Astrocyte of the spinal cord (primary cell): Measurements from ENCODE around the gene MLLT10.

Source experiments
- DNase-seq: peaks from one replicate; pipeline ENCODE4 v3.0.0; 2011; ENCODE audit warnings: low read depth, low spot score
- H3K4me3 ChIP-seq: 2 replicates; pipeline ENCODE4 v1.5.1; 2011; ENCODE audit warnings: low read depth, mild to moderate bottlenecking, low read length, moderate library complexity
- in situ Hi-C: cut with HindIII; loops from 2 replicates; pipeline ENCODE4 v1.10.0; 2017; ENCODE audit warnings: low sequenced_read_pairs
- TF ChIP-seq, protein P1 (sequence below): IDR thresholded peaks from 2 replicates; pipeline ENCODE4 v1.5.1; 2012; ENCODE audit warnings: low read depth, mild to moderate bottlenecking, low read length, inconsistent platforms

Gene MLLT10

DNA sequence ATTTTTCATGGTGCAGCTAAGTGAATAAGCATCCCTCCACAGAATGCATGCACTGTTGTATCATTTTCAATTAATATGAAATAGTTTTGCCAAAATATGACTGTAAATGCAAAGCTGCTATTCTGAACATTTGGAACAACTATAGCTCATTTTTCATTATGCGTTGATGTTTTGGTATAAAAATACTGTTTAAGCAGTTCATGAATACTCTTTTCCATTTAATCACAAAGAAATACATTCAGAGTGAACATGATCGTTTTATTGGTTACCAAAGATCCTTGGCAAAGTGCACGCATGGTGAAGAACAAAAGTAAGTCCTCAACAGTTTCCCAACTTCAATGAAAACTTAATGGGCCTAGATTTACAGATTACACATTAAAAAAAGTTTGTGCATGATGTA, 41.6 kb upstream of the MLLT10 start:
- no peak for DNase-seq
- no peak overlapping the region for H3K4me3 ChIP-seq
- TF ChIP-seq, protein P1, sequence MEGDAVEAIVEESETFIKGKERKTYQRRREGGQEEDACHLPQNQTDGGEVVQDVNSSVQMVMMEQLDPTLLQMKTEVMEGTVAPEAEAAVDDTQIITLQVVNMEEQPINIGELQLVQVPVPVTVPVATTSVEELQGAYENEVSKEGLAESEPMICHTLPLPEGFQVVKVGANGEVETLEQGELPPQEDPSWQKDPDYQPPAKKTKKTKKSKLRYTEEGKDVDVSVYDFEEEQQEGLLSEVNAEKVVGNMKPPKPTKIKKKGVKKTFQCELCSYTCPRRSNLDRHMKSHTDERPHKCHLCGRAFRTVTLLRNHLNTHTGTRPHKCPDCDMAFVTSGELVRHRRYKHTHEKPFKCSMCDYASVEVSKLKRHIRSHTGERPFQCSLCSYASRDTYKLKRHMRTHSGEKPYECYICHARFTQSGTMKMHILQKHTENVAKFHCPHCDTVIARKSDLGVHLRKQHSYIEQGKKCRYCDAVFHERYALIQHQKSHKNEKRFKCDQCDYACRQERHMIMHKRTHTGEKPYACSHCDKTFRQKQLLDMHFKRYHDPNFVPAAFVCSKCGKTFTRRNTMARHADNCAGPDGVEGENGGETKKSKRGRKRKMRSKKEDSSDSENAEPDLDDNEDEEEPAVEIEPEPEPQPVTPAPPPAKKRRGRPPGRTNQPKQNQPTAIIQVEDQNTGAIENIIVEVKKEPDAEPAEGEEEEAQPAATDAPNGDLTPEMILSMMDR, result no peak
- in situ Hi-C loops, result no loop called here

DNA sequence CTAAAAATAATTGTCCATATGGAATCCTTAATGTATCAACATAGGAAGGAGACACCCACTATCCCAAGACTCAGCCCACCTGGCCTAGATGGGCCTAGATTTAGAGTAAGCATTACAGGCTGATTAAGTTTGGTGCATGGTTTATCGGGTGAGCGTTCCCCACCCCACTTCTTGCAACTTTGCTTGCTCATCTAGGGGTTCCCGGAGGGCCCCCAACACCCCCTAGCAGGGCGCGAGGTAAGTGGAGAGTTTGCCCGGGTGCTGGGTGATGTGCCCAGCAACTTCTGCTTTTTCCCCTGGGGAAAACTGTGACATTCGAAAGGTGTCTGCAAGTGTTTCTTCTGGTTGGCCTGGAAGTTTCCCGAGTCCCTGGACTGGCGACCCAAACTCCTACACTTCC, 40.2 kb upstream of the MLLT10 start:
- H3K4me3 ChIP-seq, result no peak overlapping the region
- TF ChIP-seq, protein P1, result no peak
- no peak for DNase-seq
- in situ Hi-C loops, result no loop called here

GRCh38 chr10:21494191-21495001, 39.6 kb upstream of the MLLT10 start:
- in situ Hi-C loops, result no loop called here
- DNase-seq, result peak; percentile 68
- TF ChIP-seq, protein P1, result no peak
- peak overlapping the region; percentile 79 for H3K4me3 ChIP-seq

DNA sequence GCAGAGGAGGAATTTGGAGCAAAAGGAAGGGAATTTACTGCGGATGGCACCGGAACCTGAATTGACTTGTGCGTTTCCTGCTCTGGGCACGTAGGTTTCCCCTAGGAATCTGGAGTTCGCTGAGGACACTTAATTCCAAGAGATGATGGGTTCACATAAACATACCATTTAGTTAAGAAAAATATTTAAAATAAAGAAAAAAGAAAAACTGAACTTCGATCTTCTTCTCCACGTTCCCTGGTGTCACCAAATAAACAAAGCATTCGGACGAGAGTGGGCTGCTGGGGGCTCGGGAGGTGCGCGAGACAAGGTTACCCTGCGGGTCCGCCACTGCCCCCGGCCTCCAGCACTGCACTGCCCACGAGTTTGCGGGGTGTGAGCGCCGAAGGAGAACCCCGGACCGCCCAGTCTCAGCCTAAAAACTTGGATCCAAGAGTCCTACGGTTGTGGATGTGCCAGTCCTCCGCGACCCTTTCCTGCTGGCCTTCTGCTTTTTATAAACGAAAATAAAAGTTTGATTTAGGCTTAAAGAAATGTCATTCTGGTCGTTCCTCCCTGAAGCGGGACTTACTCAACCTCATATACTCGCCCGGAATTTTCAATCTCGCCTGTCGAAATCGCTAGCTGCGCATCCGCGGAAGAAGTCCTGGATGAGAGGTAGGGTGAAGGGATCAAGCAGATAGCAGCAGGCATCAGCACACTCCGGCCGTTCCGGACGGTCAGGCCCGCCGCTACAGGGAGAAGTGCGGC, 38.9 kb upstream of the MLLT10 start:
- TF ChIP-seq, protein P1, result no peak
- in situ Hi-C loops, result no loop called here
- peak overlapping the region; percentile 79 for H3K4me3 ChIP-seq
- DNase-seq, result peak; percentile 37

GRCh38 chr10:21495752-21496342, 38.2 kb upstream of the MLLT10 start:
- TF ChIP-seq, protein P1, result peak; percentile 77
- peak overlapping the region; percentile 79 for H3K4me3 ChIP-seq
- peak; percentile 88 for DNase-seq
- in situ Hi-C loops, result no loop called here

DNA sequence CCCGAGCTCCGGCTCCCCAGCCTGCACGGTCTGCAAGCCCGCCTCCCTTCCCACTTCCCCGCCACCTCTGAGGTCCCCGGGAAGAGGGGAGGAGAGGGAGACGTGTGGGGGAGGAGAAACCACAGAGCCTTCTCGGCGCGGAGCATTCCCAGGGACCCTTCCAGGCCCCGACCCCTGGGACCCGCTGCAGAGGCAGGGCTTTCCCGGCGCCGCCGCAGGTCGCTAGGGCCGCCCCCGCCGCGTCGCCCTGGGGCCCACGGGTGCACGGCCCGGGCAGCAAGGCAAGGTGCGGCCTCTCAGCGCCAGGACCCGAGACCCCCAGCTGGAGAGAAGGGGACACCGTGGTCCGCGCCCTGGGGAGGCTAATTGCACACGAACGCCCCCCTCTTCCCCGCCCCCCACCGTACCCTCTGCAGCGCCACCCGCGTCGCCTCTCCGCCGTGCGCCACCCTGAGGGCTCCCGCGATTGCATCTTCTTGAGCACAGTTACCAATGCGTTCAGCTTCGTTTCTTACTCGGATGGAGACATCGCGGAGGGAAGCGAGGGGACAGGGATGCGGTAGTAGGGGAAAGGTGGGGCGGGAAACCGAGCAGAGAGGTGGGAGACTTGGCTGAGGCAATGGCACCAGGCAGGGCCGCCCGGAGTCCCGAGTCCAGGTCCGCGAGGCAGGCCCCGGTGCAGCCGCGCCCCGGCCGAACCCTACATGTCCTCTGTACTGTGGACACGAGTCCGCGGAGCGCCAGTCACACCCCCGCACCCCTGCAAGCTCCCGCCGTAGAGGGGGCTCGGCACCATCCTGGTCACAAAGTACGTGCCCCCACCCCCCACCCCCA, 37.5 kb upstream of the MLLT10 start:
- in situ Hi-C loops, result no loop called here
- DNase-seq, result peak; percentile 37
- TF ChIP-seq, protein P1, result peak; percentile 31
- peak overlapping the region; percentile 79 for H3K4me3 ChIP-seq
